Mucosa of rectum (tissue), 2 donors: Measurements from ENCODE around the gene SETD6.
"Not testable (repeated sequence)": the region's sequence is repeated elsewhere in the genome, so short reads cannot be mapped to it uniquely, and the experiment has no call there.

Experiments
- H3K27ac ChIP-seq, 2 donors: one replicate each; pipeline ENCODE4 v1.7.0; 2013; ENCODE audit warnings: inconsistent platforms in 2 of 2, low read depth in 2 of 2, low read length in 2 of 2
- H3K27me3 ChIP-seq, 2 donors: one replicate each; pipeline ENCODE4 v1.7.0; 2013; ENCODE audit warnings: low read length in 2 of 2; ENCODE audit not compliant: control insufficient read depth in 2 of 2, insufficient read depth in 2 of 2
- H3K36me3 ChIP-seq, 2 donors: one replicate each; pipeline ENCODE4 v1.7.0; 2013; ENCODE audit warnings: low read length in 2 of 2; ENCODE audit not compliant: control insufficient read depth in 2 of 2, insufficient read depth in 2 of 2
- H3K4me1 ChIP-seq, 2 donors: one replicate each; pipeline ENCODE4 v1.7.0; 2013; ENCODE audit warnings: low read length in 2 of 2, mild to moderate bottlenecking in 1 of 2; ENCODE audit not compliant: control insufficient read depth in 2 of 2, insufficient read depth in 2 of 2
- H3K4me3 ChIP-seq, 2 donors: one replicate each; pipeline ENCODE4 v1.7.0; 2013; ENCODE audit warnings: low read length in 2 of 2
- H3K9ac ChIP-seq, 2 donors: one replicate each; pipeline ENCODE4 v1.7.0; 2013; ENCODE audit warnings: low read length in 2 of 2, low read depth in 1 of 2, mild to moderate bottlenecking in 1 of 2
- H3K9me3 ChIP-seq, 2 donors: one replicate each; pipeline ENCODE4 v1.7.0; 2013; ENCODE audit warnings: low read length in 2 of 2; ENCODE audit not compliant: control insufficient read depth in 2 of 2
- donor health status: healthy.
- donor health status: Normal muscosa, but diverticular disease.

Gene SETD6

GRCh38 chr16:58543685-58544084 lies 28.4 kb downstream of the SETD6 start:
- no peaks in the 10 kb centered on the region for H3K27me3 ChIP-seq
- no peaks in the 10 kb centered on the region for H3K9me3 ChIP-seq
- H3K36me3 ChIP-seq: peaks cover 93 to 95% of the 10 kb centered on the region in 2 donors
- no peak overlapping the region for H3K9ac ChIP-seq
- no peaks in the 10 kb centered on the region for H3K4me1 ChIP-seq
- H3K27ac ChIP-seq: no peak overlapping the region
- H3K4me3 ChIP-seq: no peak overlapping the region

GRCh38 chr16:58548378-58548777 lies 33.1 kb downstream of the SETD6 start:
- H3K9me3 ChIP-seq: no peaks in the 10 kb centered on the region
- H3K27me3 ChIP-seq: no peaks in the 10 kb centered on the region
- H3K4me1 ChIP-seq: no peaks in the 10 kb centered on the region
- no peak overlapping the region for H3K27ac ChIP-seq
- H3K9ac ChIP-seq: no peak overlapping the region
- no peak overlapping the region for H3K4me3 ChIP-seq
- H3K36me3 ChIP-seq: peaks cover 90 to 93% of the 10 kb centered on the region in 2 donors

- H3K9ac ChIP-seq: no peak overlapping the region
- no peak overlapping the region for H3K27ac ChIP-seq
- no peaks in the 10 kb centered on the region for H3K9me3 ChIP-seq
- H3K36me3 ChIP-seq: peaks cover 87 to 89% of the 10 kb centered on the region in 2 donors
- no peaks in the 10 kb centered on the region for H3K27me3 ChIP-seq
- no peaks in the 10 kb centered on the region for H3K4me1 ChIP-seq
- no peak overlapping the region for H3K4me3 ChIP-seq
These were observed 36.2 kb downstream of the SETD6 start for GRCh38 chr16:58551496-58551895.

DNA sequence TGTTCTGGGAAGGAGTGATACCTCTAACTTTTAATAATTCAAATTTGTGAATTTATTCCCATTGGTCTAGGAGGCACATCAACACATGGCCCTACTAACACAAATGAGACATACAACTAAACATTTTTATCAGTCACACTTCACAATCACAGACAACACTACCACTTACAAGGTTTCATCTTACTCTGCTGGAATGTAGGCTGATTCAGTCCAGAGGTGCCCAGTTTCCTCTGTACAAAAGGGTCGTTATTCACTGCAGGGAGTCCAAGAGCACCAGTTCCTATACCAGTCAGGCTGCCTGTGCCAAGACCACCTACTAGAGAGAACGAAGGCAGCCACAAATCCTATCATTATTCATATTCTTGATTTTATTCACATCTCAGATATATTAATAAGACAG lies 41.4 kb downstream of the SETD6 start:
- Histone ChIP-seq H3K27ac (no peak overlapping the region), H3K9ac (no peak overlapping the region), H3K36me3 (peaks cover 69 to 88% of the 10 kb centered on the region in 2 donors), H3K4me1 (no peaks in the 10 kb centered on the region), H3K27me3 (no peaks in the 10 kb centered on the region), H3K9me3 (no peaks in the 10 kb centered on the region), H3K4me3 (no peak overlapping the region)

GRCh38 chr16:58563235-58563634 lies 47.9 kb downstream of the SETD6 start:
- Histone ChIP-seq H3K4me1 (no peaks in the 10 kb centered on the region), H3K27me3 (no peaks in the 10 kb centered on the region), H3K9me3 (no peaks in the 10 kb centered on the region), H3K27ac (no peak overlapping the region), H3K36me3 (peaks cover 49 to 71% of the 10 kb centered on the region in 2 donors), H3K9ac (no peak overlapping the region), H3K4me3 (no peak overlapping the region)

DNA sequence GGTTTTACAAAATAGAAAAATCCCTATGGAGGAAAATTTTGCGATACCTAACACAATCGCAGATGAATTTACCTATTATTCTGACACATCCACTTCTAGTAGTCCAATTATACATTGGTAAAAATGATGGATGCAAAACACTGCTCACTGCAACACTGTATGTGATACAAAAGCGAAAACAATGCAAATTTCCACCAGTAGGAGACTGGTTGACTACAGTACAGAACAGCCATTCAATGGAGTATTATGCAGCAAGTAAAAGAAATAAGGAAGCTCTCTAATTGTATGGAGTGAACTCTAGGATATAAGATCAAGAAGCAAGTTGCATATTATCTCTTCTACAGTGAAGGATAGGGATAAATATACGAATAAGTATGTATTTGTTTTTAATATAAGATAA lies 48.5 kb downstream of the SETD6 start:
- Histone ChIP-seq H3K9me3 (no peaks in the 10 kb centered on the region), H3K9ac (no peak overlapping the region), H3K36me3 (peaks cover 44 to 69% of the 10 kb centered on the region in 2 donors), H3K4me3 (no peak overlapping the region), H3K4me1 (no peaks in the 10 kb centered on the region), H3K27ac (no peak overlapping the region), H3K27me3 (no peaks in the 10 kb centered on the region)

- peaks cover 42 to 64% of the 10 kb centered on the region in 2 donors for H3K36me3 ChIP-seq
- H3K27ac ChIP-seq, H3K4me3 ChIP-seq: not testable (repeated sequence)
These were observed 50.4 kb downstream of the SETD6 start for GRCh38 chr16:58565697-58566096.

More at GRCh38 chr16:58565697-58566096, 50.4 kb downstream of the SETD6 start:
- not testable (repeated sequence) for H3K27me3 ChIP-seq, H3K4me1 ChIP-seq, H3K9ac ChIP-seq, H3K9me3 ChIP-seq
